Measurements from ENCODE around the gene ZNF23. TPM values are rescaled to one million over a fixed set of nuclear protein-coding genes. Genes with fewer than 3 reads are reported as not detected.

Gene ZNF23
- total and polyA plus RNA-seq, 10 of the 15 experiments (the other 5 are each of a cell fraction or from before 2014, with no cell fraction given) = 3.6 to 11.5 (median 8.7) TPM

DNA sequence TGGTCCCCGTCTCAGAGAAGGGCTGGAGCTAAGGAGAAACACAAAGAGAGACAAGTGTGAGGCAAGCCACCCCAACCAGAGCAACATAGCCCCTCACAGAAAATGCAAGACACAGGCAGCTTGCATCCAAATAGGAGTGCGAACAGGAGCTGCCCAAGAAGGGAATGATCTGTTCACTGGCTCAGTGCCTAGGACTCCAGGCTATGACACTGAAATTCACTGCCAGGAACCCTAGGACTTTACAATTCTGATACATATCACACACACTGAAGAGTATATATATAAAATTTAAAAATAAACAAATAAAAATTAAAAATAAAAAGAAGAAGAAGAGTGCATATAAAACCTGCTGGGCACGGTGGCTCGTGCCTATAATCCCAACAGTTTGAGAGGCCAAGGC lies 5.2 kb downstream of the ZNF23 start:
- H3K4me2 ChIP-seq (ENCODE audit: control insufficient read depth, insufficient read depth) = no peak overlapping the region
- H3K4me1 ChIP-seq (ENCODE audit: control insufficient read depth, insufficient read depth, low read length) = no peaks in the 10 kb centered on the region
- in situ Hi-C loops (cut with MboI) = no loop called here
- ChIA-PET SMC1A (ENCODE audit: uncharacterized antibody, unreplicated experiment) (no interaction called here), POLR2A (interaction anchor here (0.6 kb wide), 1 partner anchor 688 kb away, joined by 3 read pairs; no protein-coding TSS in a partner anchor), RAD21 (ENCODE audit: unreplicated experiment) (no interaction called here), CTCF (no interaction called here)
- no peak for TF ChIP-seq TAF1 (IDR thresholded peaks at IDR 0.05; ENCODE audit: borderline replicate concordance, low read depth, low read length)
- TF ChIP-seq, protein P1, sequence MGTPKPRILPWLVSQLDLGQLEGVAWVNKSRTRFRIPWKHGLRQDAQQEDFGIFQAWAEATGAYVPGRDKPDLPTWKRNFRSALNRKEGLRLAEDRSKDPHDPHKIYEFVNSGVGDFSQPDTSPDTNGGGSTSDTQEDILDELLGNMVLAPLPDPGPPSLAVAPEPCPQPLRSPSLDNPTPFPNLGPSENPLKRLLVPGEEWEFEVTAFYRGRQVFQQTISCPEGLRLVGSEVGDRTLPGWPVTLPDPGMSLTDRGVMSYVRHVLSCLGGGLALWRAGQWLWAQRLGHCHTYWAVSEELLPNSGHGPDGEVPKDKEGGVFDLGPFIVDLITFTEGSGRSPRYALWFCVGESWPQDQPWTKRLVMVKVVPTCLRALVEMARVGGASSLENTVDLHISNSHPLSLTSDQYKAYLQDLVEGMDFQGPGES (IDR thresholded peaks at IDR 0.05) = no peak
- no peak for TF ChIP-seq SRF (IDR thresholded peaks at IDR 0.05; ENCODE audit: low read depth in 2 of 2, low read length in 2 of 2)
- TF ChIP-seq, protein P2, sequence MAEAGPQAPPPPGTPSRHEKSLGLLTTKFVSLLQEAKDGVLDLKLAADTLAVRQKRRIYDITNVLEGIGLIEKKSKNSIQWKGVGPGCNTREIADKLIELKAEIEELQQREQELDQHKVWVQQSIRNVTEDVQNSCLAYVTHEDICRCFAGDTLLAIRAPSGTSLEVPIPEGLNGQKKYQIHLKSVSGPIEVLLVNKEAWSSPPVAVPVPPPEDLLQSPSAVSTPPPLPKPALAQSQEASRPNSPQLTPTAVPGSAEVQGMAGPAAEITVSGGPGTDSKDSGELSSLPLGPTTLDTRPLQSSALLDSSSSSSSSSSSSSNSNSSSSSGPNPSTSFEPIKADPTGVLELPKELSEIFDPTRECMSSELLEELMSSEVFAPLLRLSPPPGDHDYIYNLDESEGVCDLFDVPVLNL (IDR thresholded peaks at IDR 0.05; ENCODE audit: low read depth, low read length) = no peak
- TF ChIP-seq SIX5 (IDR thresholded peaks at IDR 0.05; ENCODE audit: low read depth, low read length, severe bottlenecking) = no peak
- no peak for TF ChIP-seq GABPA (IDR thresholded peaks at IDR 0.05; ENCODE audit: low read depth)
- no peak for TF ChIP-seq RAD51 (IDR thresholded peaks at IDR 0.05)
- peaks cover 2 to 12% of the 10 kb centered on the region in 2 experiments; a peak in 3 of 4 replicates for H3K36me3 ChIP-seq (ENCODE audit: control insufficient read depth in 2 of 2, insufficient read depth in 2 of 2, low read length in 1 of 2)
- FAIRE-seq = no peak
- H3K27me3 ChIP-seq (replicated peaks in 1 of 2; ENCODE audit: control insufficient read depth in 2 of 2, insufficient read depth in 2 of 2, low read length in 1 of 2) = no peaks in the 10 kb centered on the region
- H2AFZ ChIP-seq (ENCODE audit: control insufficient read depth, low read depth, low read length) = no peak overlapping the region
- H3K9me3 ChIP-seq (replicated peaks; ENCODE audit: control insufficient read depth, insufficient read depth, low read length) = peaks cover 3% of the 10 kb centered on the region; the same call in 1 of the 3 replicates
- no peak overlapping the region for H3K9ac ChIP-seq (ENCODE audit: control insufficient read depth, insufficient read depth, low read length)
- BruUV-seq (replicated peaks) = no TSS peak
- H3K4me3 ChIP-seq = no peak overlapping the region
- intact Hi-C loops (cut with micrococcal nuclease; ENCODE audit: unreplicated experiment) = no loop called here
- WGBS (ENCODE audit: insufficient coverage, insufficient replicate concordance, low lambda C conversion rate, missing lambda C conversion rate) = 100% methylated on average over 4 of the region's 4 CpGs
- H4K20me1 ChIP-seq (ENCODE audit: control insufficient read depth, insufficient read depth) = no peaks in the 10 kb centered on the region
- no peak overlapping the region for H3K27ac ChIP-seq (ENCODE audit: control insufficient read depth, insufficient read depth)
- DNase-seq (ENCODE audit: low read depth, low spot score) = no peak
- H3K79me2 ChIP-seq (ENCODE audit: control insufficient read depth, insufficient read depth, low read length) = peaks cover 16% of the 10 kb centered on the region
- no peak for ATAC-seq

Data from GM12878 (cell line).